Stomach (tissue), 4 donors: Measurements from ENCODE around the gene SLC36A2.

ENCODE experiments used
- EP300 ChIP-seq: sonication (generic); formaldehyde crosslinking; IDR thresholded peaks from one replicate; pipeline ENCODE4 v1.6.1; 2017; ENCODE audit warnings: antibody characterized with exemption
- POLR2AphosphoS5 ChIP-seq, 3 donors: sonication (generic); formaldehyde crosslinking; IDR thresholded peaks; one replicate each; pipeline ENCODE4 v1.6.1; 2016; ENCODE audit warnings: antibody characterized with exemption in 3 of 3
- TF ChIP-seq, protein P1 (sequence below), 7 experiments: fragments of 450-650 bp in 4 of 7; fragments of 200-600 bp in 3 of 7; sonication (generic) in 3 of 7; IDR thresholded peaks; one replicate each; pipeline ENCODE4 v1.5.1; 2016 to 2019; ENCODE audit warnings: antibody characterized with exemption in 7 of 7, control low read depth in 2 of 7, mild to moderate bottlenecking in 1 of 7

DNA sequence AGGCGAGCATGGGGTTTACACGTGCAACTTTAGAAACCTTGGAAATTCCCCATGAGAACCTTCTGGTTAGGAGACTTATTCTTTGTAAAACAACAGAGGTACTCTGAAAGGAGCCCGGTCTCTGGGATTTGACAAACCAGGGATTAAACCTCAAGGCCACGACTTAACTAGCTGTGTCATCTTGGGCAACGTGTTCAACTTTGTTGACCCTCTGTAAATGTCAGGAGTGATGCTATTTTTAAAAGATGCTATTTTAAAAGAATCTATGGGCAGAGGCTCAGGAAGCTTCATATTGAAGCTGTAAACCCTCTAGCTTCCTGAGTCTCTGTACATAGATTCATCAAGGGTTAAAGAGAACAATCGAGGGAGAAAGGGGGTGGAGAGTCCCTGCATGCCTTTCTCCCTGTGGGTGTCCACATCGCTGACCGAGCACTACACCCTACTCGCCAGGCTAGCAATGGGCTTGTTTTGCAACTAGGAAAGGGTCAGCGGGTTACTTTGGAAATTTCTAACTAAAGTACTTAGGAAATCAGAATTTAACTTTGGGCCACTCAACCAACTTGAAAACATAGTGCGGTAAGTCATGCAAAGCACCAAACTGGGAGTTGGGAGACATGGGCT is 2.1 kb downstream of the SLC36A2 start:
- TF ChIP-seq POLR2AphosphoS5 (IDR thresholded peaks at IDR 0.05): no peak
- TF ChIP-seq, protein P1, sequence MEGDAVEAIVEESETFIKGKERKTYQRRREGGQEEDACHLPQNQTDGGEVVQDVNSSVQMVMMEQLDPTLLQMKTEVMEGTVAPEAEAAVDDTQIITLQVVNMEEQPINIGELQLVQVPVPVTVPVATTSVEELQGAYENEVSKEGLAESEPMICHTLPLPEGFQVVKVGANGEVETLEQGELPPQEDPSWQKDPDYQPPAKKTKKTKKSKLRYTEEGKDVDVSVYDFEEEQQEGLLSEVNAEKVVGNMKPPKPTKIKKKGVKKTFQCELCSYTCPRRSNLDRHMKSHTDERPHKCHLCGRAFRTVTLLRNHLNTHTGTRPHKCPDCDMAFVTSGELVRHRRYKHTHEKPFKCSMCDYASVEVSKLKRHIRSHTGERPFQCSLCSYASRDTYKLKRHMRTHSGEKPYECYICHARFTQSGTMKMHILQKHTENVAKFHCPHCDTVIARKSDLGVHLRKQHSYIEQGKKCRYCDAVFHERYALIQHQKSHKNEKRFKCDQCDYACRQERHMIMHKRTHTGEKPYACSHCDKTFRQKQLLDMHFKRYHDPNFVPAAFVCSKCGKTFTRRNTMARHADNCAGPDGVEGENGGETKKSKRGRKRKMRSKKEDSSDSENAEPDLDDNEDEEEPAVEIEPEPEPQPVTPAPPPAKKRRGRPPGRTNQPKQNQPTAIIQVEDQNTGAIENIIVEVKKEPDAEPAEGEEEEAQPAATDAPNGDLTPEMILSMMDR (IDR thresholded peaks at IDR 0.05): no peak
- TF ChIP-seq EP300: no peak
